Measurements from ENCODE around the gene CCDC80. TPM values are rescaled to one million over a fixed set of nuclear protein-coding genes. Genes with fewer than 3 reads are reported as not detected.
A peak's percentile ranks its signal among the peaks of the same experiment; 100 is the strongest.

Gene CCDC80
- total RNA-seq, 1 donor from 2014 or later, result 67.8 TPM

- no peak for DNase-seq (ENCODE audit: low spot score)
These were observed 14.0 kb upstream of the CCDC80 start for GRCh38 chr3:112654979-112655378.

DNA sequence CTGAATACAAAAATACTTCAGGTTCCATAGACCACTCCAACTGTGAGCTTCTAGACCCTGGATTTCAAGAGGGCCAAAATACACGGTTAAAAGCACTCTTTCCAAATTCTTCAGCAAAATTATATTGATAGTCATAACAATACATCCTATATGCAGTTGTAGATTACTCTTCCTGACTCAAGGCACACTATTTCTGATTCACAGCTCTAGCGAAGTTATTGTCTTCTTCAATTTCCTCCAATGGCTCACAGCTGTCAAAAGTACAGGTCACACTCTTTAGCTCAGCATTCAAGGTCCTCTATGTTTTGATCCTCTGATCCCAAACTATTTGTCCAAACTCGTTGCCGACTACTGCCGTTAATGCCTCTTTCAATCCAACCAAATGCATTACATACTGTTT lies 13.5 kb upstream of the CCDC80 start:
- no peak for DNase-seq (ENCODE audit: low spot score)

- no peak for DNase-seq (ENCODE audit: low spot score)
These were observed 12.9 kb upstream of the CCDC80 start for GRCh38 chr3:112653881-112654300.

DNA sequence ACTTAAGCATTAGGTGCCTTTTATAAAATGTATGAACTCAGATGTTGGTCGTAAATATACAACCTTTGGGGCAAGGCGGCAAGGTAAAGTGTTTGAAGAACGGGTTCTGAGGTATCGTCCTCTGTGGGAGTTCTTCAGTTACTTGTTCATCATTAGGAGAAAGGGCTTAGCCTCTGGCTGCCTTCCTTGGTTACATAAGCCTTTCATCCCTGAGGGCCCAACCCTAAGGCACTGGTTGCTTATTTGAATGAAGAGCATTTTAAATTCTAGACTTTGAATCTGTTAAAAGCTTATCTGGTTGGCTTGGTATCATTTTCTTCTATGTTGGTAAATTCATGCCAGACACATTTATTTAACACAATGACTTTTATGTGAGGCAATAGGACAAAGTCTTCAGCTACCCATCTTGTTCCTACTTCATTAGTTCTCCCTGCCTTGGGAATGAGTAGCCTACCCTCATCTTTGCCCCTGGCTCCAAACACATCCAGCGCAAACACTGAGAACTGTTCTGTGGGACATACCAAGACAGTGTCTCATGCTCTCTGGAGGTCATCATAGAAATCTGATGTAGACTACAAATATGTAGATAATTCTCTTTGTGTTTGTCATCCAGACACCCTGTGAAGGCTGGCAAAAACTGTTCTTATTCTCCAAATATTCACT lies 12.4 kb upstream of the CCDC80 start:
- DNase-seq (ENCODE audit: low spot score), result no peak

- DNase-seq (ENCODE audit: low spot score), result no peak
These were observed 10.6 kb upstream of the CCDC80 start for GRCh38 chr3:112651516-112651915.

DNA sequence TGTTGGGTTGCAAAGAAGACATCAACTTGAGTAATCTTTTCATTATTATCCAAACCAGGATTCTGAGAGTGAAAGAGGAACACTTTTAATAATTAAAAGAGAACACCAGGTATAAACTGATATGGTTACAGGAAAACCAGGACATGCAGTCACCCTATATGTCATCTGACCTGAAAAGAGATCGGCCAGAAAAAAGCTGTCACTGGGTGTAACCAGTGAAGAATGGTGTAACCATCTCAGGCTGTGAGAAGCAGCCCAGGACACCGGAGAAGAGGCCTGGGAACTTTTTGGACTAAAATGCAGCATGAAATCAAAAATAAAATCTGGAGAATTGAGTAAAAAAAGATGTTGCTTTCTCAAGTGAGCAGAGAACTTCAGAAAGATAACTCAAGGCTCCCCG lies 10.1 kb upstream of the CCDC80 start:
- no peak for DNase-seq (ENCODE audit: low spot score)

DNA sequence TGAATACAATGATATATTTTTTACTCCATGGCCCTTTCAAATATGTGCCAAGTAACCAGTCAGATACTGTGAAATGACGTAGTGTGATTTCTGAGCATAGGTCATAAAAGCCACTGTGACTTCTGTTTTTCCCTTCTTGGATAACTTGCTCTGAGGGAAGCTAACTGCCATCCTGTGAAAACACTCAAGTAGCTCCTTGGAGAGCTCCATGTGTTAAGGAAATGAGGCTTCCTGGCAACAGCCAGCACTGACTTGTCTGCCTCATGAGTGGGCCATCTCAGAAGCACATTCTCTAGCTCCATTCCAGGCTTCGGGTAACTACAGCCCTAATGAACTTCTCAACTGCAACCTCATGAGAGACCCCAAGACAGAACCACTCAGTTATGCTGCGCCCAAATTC lies 9.5 kb upstream of the CCDC80 start:
- DNase-seq (ENCODE audit: low spot score), result no peak

DNA sequence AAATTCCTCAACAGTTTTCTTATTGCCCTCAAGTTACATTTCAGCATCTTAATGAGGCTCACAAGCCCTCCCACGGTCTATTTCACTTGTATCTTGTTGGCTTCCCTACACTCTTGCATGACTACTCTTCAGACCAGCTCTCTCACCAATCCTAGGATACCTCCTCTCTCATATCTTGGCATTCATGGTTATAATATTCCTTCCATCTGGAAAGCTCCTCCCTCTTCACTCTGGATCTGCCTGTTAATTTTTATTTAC lies 8.5 kb upstream of the CCDC80 start:
- DNase-seq (ENCODE audit: low spot score), result no peak

- DNase-seq (ENCODE audit: low spot score), result no peak
These were observed 6.2 kb upstream of the CCDC80 start for GRCh38 chr3:112647122-112647521.

DNA sequence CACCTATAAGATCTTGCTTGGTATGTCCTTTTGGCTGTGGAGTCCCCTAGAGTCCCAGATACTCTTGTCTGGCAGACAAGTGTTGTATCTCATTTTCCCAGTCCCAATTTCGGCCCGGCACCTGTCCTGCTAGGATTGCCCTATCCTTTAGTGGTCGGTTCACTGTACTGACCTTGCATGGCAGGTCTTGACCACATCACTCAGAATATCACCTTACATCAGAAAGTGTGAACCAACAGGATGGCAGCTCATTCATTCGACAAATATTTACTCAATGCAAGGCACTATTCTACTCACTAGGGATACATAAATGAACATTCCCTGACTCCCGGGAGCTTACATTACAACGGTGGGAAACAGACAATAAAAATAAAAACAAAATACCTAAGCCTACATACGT lies 5.7 kb upstream of the CCDC80 start:
- DNase-seq (ENCODE audit: low spot score), result no peak

DNA sequence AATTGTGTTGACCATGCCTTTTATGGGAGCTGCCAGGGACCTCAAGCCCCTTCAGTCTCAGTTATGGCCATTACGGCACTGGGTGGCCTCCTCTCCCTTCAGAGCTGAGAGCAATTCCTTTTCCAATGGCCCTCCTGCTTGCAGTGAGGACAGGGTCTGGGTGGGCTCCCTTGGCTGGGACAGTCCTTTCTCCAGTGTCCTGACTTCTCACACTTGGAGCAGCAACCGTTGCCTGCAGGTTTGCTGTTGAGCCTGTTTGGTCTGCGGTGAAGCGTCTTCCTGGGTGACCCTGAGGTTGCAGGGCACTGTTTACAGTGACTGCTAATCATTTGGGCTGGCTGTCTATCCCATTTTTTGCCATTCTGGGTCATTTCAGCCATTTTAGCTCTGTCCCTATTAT lies 3.5 kb upstream of the CCDC80 start:
- DNase-seq (ENCODE audit: low spot score), result no peak

- no peak for DNase-seq (ENCODE audit: low spot score)
These were observed 2.8 kb upstream of the CCDC80 start for GRCh38 chr3:112643621-112644240.

DNA sequence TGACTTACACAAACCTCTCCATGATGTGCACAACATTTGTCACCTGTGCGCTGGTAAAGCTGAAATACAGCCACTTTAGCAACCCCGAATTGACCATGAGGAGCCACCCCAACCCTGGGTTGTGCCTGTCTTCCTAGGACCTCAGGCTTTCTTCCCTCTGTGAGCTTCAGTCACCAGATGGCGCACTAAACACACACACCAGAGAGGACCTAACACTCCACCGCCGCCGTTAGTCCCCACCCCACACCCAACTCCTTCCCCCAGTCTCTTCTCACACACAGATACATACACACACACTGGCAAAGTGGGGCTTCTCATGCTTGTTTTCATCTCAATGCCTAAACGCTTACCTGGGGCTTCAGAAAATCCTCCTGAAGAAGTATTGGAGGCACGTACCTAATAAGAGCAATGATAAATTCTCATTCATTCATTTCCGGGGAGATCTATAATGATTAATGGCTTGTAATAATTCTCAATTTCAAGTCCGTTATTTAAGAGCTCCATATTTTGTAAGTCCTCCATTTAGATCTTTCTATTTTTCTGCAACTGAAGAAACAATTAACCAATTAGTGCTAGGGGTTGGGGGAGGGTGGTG lies 2.1 kb upstream of the CCDC80 start:
- DNase-seq (ENCODE audit: low spot score), result peak; percentile 87

DNA sequence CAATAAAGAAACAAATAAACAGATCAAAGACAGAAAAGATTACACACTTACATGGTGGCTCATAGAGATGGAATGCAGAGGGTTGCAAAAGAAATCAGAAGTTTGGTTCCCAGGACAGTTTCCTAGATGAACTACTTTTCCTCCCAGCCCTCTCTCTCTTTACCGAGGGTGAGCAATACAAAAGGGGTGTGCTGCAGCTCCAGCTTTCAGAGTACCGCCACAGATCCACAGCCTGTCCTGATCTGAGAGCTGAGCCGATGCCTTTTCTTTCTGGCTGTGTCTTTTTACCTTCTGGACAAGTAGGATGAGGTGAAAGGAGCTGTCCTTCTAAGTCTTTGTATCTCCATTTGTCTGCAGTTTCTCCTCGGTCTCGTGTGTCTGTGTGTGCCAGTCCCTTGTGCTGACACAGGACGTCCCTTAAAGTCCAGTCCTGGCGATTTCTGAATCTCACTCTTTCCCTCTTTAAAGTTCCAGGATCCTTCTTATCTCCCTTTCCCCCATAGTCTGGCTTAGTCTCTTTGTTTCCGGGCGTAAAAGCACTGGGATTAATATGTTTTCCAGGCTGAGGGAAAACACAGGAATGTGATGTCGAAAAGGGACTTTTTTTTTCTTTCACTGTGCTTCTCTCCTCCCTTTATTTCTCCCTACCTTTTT lies 540 bp downstream of the CCDC80 start:
- DNase-seq (ENCODE audit: low spot score), result no peak

DNA sequence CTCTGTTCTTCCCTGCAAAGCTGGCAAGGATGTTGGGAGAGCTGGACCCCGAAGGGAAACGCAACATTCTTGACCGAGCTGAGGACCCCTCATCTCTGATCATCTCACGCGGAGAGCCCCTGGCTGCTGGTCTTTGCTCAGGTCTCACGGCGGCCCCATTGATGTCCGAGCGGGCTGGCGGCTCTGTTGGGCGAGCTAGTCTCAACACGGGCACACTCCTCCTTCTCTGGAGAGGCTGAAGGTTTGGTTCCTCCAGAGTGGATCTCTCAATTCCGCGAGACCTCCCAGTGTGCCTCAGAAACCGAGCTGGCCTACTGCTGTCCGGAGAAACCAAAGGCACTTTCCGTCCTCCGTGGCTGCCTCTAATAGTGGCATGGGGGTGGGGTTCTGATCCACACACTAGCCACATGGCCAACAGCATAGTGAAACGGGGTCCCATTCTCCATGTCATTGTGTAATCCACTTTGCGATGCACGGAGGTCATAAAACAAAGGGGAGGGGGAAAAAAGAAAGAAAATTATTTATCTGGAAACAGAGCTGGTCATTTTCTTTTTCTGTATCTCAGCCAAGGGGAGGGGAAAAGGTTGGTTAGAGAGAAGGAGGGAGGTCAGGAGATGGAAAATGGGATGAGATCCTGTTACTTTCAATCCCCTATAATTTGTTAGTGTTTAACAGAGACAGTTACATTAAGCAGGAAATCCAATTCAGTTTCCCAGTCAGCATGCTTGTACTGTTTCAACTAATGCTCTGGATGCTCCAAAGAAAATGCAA lies 1.3 kb downstream of the CCDC80 start:
- no peak for DNase-seq (ENCODE audit: low spot score)

GRCh38 chr3:112638327-112639020 lies 2.5 kb downstream of the CCDC80 start:
- DNase-seq (ENCODE audit: low spot score), result no peak

DNA sequence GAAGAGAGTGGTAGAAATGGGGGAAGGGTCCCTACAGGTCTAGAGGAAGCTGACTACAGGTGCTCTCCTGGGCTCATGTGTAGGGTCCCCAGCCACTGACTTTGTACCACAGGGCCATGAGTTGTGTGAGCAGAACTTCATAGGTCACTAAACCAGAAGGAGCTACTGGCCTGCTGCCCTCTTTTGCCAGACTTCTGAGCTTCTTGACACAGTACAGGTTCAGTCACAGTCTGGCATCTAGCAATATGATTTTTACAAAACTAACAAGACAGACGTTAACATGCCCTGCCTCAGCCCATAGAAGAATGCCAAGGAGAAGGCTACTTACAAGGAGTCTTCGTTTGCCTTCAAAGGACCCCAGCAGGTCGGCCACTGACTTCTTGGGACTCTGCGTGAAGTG lies 3.2 kb downstream of the CCDC80 start:
- DNase-seq (ENCODE audit: low spot score), result no peak

DNA sequence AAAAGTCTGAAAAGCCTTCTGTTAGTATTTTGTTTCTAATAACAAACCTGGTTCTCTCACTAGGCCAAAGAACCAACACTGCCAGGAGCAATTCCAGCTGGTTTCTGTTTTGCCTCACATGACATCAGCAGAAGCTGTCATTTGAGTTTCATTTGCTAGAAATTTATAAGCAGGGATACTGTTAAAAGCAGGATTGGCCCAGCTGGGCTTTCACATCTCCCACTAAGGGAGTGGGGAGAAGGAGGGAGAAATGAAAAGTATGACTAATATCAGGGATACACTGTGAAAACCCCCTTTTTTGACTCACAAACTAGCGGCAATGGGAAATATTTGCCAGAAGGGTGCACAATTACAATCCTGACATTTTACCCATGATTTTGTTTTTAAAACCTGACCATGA lies 5.3 kb downstream of the CCDC80 start:
- peak; percentile 48 for DNase-seq (ENCODE audit: low spot score)

DNA sequence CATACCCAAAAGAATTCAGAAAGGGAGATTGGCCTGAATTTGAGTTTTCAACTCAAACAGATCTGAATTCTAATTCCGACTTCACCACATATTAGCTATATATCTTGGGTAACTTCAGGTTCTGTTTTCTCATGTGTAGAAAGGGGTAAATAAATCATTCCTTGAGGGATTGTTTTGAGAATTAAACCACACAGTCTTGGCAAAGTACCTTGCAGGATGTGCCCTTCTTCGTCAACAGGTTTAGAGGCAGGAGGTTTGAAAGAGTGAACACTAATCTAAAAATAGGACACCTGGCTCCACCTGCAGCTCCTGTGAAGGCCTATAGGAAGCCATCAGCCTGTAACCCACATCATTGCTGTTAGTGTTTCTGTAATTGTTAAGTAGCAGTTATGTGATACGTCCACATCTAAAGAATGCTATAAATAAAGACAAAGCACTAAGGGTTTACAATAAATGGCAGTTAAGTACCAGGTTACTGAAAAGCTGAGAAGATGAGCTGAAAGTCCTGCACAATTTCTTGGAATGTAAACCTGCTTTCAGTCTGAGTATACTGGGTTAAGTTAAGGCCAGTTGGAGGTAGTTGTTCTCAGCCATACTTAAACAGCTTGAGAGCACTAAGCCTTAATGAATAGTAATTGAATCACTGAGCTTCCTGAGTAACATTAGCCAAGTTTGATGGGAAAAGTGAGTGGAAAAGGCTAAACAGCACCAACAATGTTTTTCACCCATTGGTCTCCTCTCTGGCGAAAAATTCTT lies 6.0 kb downstream of the CCDC80 start:
- DNase-seq (ENCODE audit: low spot score), result no peak

DNA sequence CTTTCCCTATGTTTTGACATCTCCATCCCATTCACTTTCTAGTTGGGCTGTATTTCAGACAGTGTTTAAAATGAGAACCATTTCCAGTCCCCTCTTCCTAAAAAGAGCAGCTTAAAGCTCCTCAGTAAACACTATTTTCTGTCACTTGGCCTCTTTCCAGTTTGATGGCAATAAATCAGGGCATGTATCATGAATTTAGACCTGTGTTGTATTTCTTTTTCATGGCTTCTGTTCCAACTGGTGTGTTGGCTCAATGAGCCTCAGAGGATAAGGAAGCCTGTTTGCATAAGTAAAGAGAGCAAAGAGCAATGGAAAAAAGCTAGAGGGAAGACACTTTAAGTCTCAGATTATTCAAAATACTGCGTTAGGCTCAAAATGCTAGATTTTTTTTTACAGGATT lies 7.2 kb downstream of the CCDC80 start:
- DNase-seq (ENCODE audit: low spot score), result no peak

DNA sequence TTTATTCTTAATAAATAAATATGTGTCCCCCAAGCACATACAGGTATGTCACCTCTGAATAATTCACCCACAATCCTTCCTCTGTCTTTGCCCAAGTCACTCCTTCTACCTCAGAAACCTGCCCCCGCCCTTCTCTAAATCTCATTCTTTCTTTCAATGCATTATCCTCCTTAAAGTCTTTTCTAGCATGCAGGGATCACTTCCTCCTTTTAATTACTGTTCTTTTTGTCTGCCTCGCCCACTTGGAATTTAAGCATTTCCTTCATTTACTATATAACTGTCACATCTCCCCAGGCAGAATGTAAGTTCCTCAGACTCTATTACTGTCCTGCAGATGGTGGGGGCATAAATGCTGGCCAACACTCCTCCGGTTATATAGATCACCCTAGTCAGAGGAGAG lies 7.8 kb downstream of the CCDC80 start:
- DNase-seq (ENCODE audit: low spot score), result no peak

Data from mucosa of gallbladder (tissue), 1 donor.